ENCODE data around the gene UGT1A1. TPM values are rescaled to one million over a fixed set of nuclear protein-coding genes. Genes with fewer than 3 reads are reported as not detected.

Gene UGT1A1
- total and polyA plus RNA-seq, 8 donors, result 0.04 to 0.24 (median 0.14) TPM; not detected in 1

- H3K27me3 ChIP-seq, result no peaks in the 10 kb centered on the region
- DNase-seq (peak in 1 of 4 donors; percentile 60), ATAC-seq (no peak)
- no peaks in the 10 kb centered on the region for H3K4me1 ChIP-seq
- intact Hi-C loops (cut with DNase I), result no loop called here
- no peak for TF ChIP-seq CTCF (IDR thresholded peaks at IDR 0.05)
- no peak overlapping the region for H3K4me3 ChIP-seq
- H3K9me3 ChIP-seq, result peaks cover 0 to 11% of the 10 kb centered on the region in 2 donors
- H3K36me3 ChIP-seq, result no peaks in the 10 kb centered on the region
- H3K27ac ChIP-seq, result no peak overlapping the region
These were observed 5.0 kb upstream of the UGT1A1 start for GRCh38 chr2:233754872-233755611.

GRCh38 chr2:233756429-233757081 is 3.5 kb upstream of the UGT1A1 start:
- no peaks in the 10 kb centered on the region for H3K9me3 ChIP-seq
- no peak for ATAC-seq
- H3K4me3 ChIP-seq, result no peak overlapping the region
- intact Hi-C loops (cut with DNase I), result no loop called here
- TF ChIP-seq CTCF (IDR thresholded peaks at IDR 0.05), result no peak
- H3K4me1 ChIP-seq, result no peaks in the 10 kb centered on the region
- no peaks in the 10 kb centered on the region for H3K27me3 ChIP-seq
- H3K36me3 ChIP-seq, result no peaks in the 10 kb centered on the region
- H3K27ac ChIP-seq, result no peak overlapping the region
- DNase-seq, result no peak

GRCh38 chr2:233758141-233758540 is 1.9 kb upstream of the UGT1A1 start:
- TF ChIP-seq CTCF (IDR thresholded peaks at IDR 0.05), result no peak
- Histone ChIP-seq H3K27ac (no peak overlapping the region), H3K4me3 (no peak overlapping the region), H3K36me3 (no peaks in the 10 kb centered on the region), H3K4me1 (no peaks in the 10 kb centered on the region), H3K9me3 (no peaks in the 10 kb centered on the region), H3K27me3 (no peaks in the 10 kb centered on the region)
- ATAC-seq (no peak), DNase-seq (no peak)
- intact Hi-C loops (cut with DNase I), result no loop called here

- DNase-seq (no peak), ATAC-seq (no peak)
- no peaks in the 10 kb centered on the region for H3K27me3 ChIP-seq
- H3K4me3 ChIP-seq, result no peak overlapping the region
- intact Hi-C loops (cut with DNase I), result no loop called here
- TF ChIP-seq CTCF (IDR thresholded peaks at IDR 0.05), result no peak
- H3K9me3 ChIP-seq, result no peaks in the 10 kb centered on the region
- no peak overlapping the region for H3K27ac ChIP-seq
- no peaks in the 10 kb centered on the region for H3K36me3 ChIP-seq
- no peaks in the 10 kb centered on the region for H3K4me1 ChIP-seq
These were observed 1.2 kb upstream of the UGT1A1 start for GRCh38 chr2:233758849-233759248.

- H3K4me3 ChIP-seq, result no peak overlapping the region
- no peak for DNase-seq
- no peak overlapping the region for H3K27ac ChIP-seq
- peaks cover 0 to 7% of the 10 kb centered on the region in 2 donors for H3K27me3 ChIP-seq
- no peak for TF ChIP-seq CTCF (IDR thresholded peaks at IDR 0.05)
- intact Hi-C loops (cut with DNase I), result no loop called here
- H3K4me1 ChIP-seq, result no peaks in the 10 kb centered on the region
- no peaks in the 10 kb centered on the region for H3K36me3 ChIP-seq
- ATAC-seq, result no peak
- H3K9me3 ChIP-seq, result no peaks in the 10 kb centered on the region
These were observed 1.1 kb downstream of the UGT1A1 start for GRCh38 chr2:233761040-233761769.
